H7 (cell line): Measurements from ENCODE around the gene LY6G5C. TPM values are rescaled to one million over a fixed set of nuclear protein-coding genes. Genes with fewer than 3 reads are reported as not detected.

Experiments
- DNase-seq: peaks from one replicate; pipeline ENCODE4 v3.0.0; 2012
- H3K27me3 ChIP-seq: 2 replicates; pipeline ENCODE4 v1.6.0; 2011; ENCODE audit warnings: mild to moderate bottlenecking, low read length; ENCODE audit not compliant: control insufficient read depth, insufficient read depth
- H3K36me3 ChIP-seq: replicated peaks from 2 replicates; pipeline ENCODE4 v1.5.1; 2011; ENCODE audit warnings: low read length; ENCODE audit not compliant: control insufficient read depth, insufficient read depth
- H3K4me3 ChIP-seq: 2 replicates; pipeline ENCODE4 v1.5.1; 2011; ENCODE audit warnings: low read depth, mild to moderate bottlenecking, control low read depth, low read length, moderate library complexity; ENCODE audit not compliant: insufficient read depth
- total RNA-seq: library from RNA; depleted of rRNA; stranded (reverse); fragments of >200 nt; shearing (Covaris generic); gene quantifications from 2 replicates; pipeline ENCODE4 v1.2.3, GENCODE V29; 2014; rRNA removed

Gene LY6G5C
- 0.70 and 2.0 TPM in 2 replicates for total RNA-seq

GRCh38 chr6:31680226-31681134 is at the start of gene LY6G5C:
TSS of gene LY6G5C (minus strand) at chr6:31681067. CDS start at chr6:31680373, 694 bp downstream.
- no peaks in the 10 kb centered on the region for H3K36me3 ChIP-seq
- DNase-seq: peak; percentile 81
- H3K27me3 ChIP-seq: peaks cover 17% of the 10 kb centered on the region
- peak within 1 kb of the TSS; percentile 38 for H3K4me3 ChIP-seq

GRCh38 chr6:31729979-31730630 is 49.2 kb upstream of the LY6G5C start:
- Histone ChIP-seq H3K4me3 (peak overlapping the region; percentile 84), H3K27me3 (no peaks in the 10 kb centered on the region), H3K36me3 (peaks cover 29% of the 10 kb centered on the region)
- peak; percentile 98 for DNase-seq

- peak; percentile 95 for DNase-seq
- peak overlapping the region; percentile 84 for H3K4me3 ChIP-seq
- no peaks in the 10 kb centered on the region for H3K27me3 ChIP-seq
- H3K36me3 ChIP-seq: peaks cover 29% of the 10 kb centered on the region
These were observed 48.7 kb upstream of the LY6G5C start for GRCh38 chr6:31729515-31729978.

GRCh38 chr6:31728767-31729514 is 48.1 kb upstream of the LY6G5C start, which contains the start of gene DDAH2:
TSS of gene DDAH2 (minus strand) at chr6:31729299. CDS start at chr6:31729161, 138 bp downstream.
- Histone ChIP-seq H3K36me3 (peaks cover 27% of the 10 kb centered on the region), H3K27me3 (no peaks in the 10 kb centered on the region), H3K4me3 (peak within 1 kb of the TSS; percentile 84)
- peak; percentile 78 for DNase-seq

- H3K36me3 ChIP-seq: peaks cover 18% of the 10 kb centered on the region
These were observed 47.1 kb upstream of the LY6G5C start for GRCh38 chr6:31727717-31728671.

GRCh38 chr6:31727034-31727716 is 46.3 kb upstream of the LY6G5C start:
- no peaks in the 10 kb centered on the region for H3K27me3 ChIP-seq
- peak; percentile 22 for DNase-seq
- H3K4me3 ChIP-seq: no peak overlapping the region
- H3K36me3 ChIP-seq: peaks cover 15% of the 10 kb centered on the region

More at GRCh38 chr6:31727717-31728671, 47.1 kb upstream of the LY6G5C start:
- H3K27me3 ChIP-seq: no peaks in the 10 kb centered on the region
- peak; percentile 63 for DNase-seq
- H3K4me3 ChIP-seq: no peak overlapping the region

GRCh38 chr6:31725502-31726350 is 44.9 kb upstream of the LY6G5C start:
- H3K27me3 ChIP-seq: no peaks in the 10 kb centered on the region
- no peak for DNase-seq
- peaks cover 9% of the 10 kb centered on the region for H3K36me3 ChIP-seq
- no peak overlapping the region for H3K4me3 ChIP-seq

- peaks cover 9% of the 10 kb centered on the region for H3K36me3 ChIP-seq
- DNase-seq: no peak
- H3K27me3 ChIP-seq: no peaks in the 10 kb centered on the region
- H3K4me3 ChIP-seq: no peak overlapping the region
These were observed 43.3 kb upstream of the LY6G5C start for GRCh38 chr6:31723980-31724691.

- Histone ChIP-seq H3K36me3 (peaks cover 8% of the 10 kb centered on the region), H3K4me3 (no peak within 1 kb of the TSS), H3K27me3 (no peaks in the 10 kb centered on the region)
- peak; percentile 58 for DNase-seq
These were observed 42.5 kb upstream of the LY6G5C start, which contains the start of gene MPIG6B for GRCh38 chr6:31723245-31723979. TSS of gene MPIG6B (plus strand) at chr6:31723373. CDS start at chr6:31723384, 11 bp downstream.

- H3K4me3 ChIP-seq: no peak overlapping the region
- no peaks in the 10 kb centered on the region for H3K27me3 ChIP-seq
- peaks cover 3% of the 10 kb centered on the region for H3K36me3 ChIP-seq
- DNase-seq: no peak
These were observed 41.3 kb upstream of the LY6G5C start for GRCh38 chr6:31722173-31722572.

GRCh38 chr6:31721351-31722020 is 40.6 kb upstream of the LY6G5C start, which contains the start of gene LY6G6C:
TSS of gene LY6G6C (minus strand) at chr6:31721746. CDS start at chr6:31721679, 67 bp downstream.
- H3K36me3 ChIP-seq: no peaks in the 10 kb centered on the region; the same call in 1 of the 2 replicates
- H3K4me3 ChIP-seq: no peak within 1 kb of the TSS
- no peak for DNase-seq
- H3K27me3 ChIP-seq: no peaks in the 10 kb centered on the region
